Endothelial cell of umbilical vein (primary cell): ENCODE measurements around the gene SETD2. TPM values are rescaled to one million over a fixed set of nuclear protein-coding genes. Genes with fewer than 3 reads are reported as not detected.
"Not testable (repeated sequence)": the region's sequence is repeated elsewhere in the genome, so short reads cannot be mapped to it uniquely, and the experiment has no call there.

Experiments used
- BruUV-seq: library from RNA; stranded (reverse); fragments of 400-500 nt; replicated peaks from 2 replicates; lab custom pipeline; 2021; lab: Mats Ljungman, UMichigan
- CTCF ChIA-PET: fragments of 300-600, 350-600 bp; sonication (Branson Sonifier 250); formaldehyde crosslinking; loops from one replicate; lab custom pipeline; 2021; ENCODE audit warnings: antibody characterized with exemption, inconsistent platforms; lab: Charles Lee
- POLR2A ChIA-PET: fragments of 300-600, 350-600 bp; sonication (Branson Sonifier 250); formaldehyde crosslinking; loops from one replicate; lab custom pipeline; 2021; ENCODE audit warnings: antibody characterized with exemption, inconsistent platforms; lab: Charles Lee
- DNase-seq: peaks from one replicate; pipeline ENCODE4 v3.0.0-alpha.2; 2011; ENCODE audit warnings: low read depth, low spot score
- FAIRE-seq: peaks from 2 replicates; lab custom pipeline; 2011; peaks lifted over from hg19 to GRCh38; lab: Jason Lieb, UNC
- H2AFZ ChIP-seq: 2 replicates; pipeline ENCODE4 v1.6.0; 2012; ENCODE audit warnings: low read depth, low read length, control low read depth, inconsistent platforms
- H3K27ac ChIP-seq: 2 replicates; pipeline ENCODE4 v1.5.1; 2011; ENCODE audit warnings: low read depth, mild to moderate bottlenecking, control low read depth, low read length, moderate library complexity; ENCODE audit not compliant: insufficient read depth
- H3K27me3 ChIP-seq, 2 experiments: 2 replicates each; pipeline versions ENCODE4 v1.6.0 to v1.6.1; 2011; ENCODE audit warnings: low read length in 2 of 2, mixed read lengths in 1 of 2; ENCODE audit not compliant: control insufficient read depth in 2 of 2, insufficient read depth in 2 of 2
- H3K36me3 ChIP-seq, 2 experiments: 2 replicates in 1 of 2; 3 replicates in 1 of 2; pipeline ENCODE4 v1.5.1; 2011; ENCODE audit warnings: low read length in 2 of 2, mild to moderate bottlenecking in 1 of 2, moderate library complexity in 1 of 2; ENCODE audit not compliant: control insufficient read depth in 2 of 2, insufficient read depth in 2 of 2; ENCODE audit errors: extremely low read depth in 1 of 2
- H3K4me1 ChIP-seq: 3 replicates; pipeline ENCODE4 v1.5.1; 2011; ENCODE audit warnings: mild to moderate bottlenecking, low read length; ENCODE audit not compliant: control insufficient read depth, insufficient read depth; ENCODE audit errors: extremely low read depth
- H3K4me2 ChIP-seq: 2 replicates; pipeline ENCODE4 v1.6.1; 2011; ENCODE audit warnings: low read length, control low read depth, mixed read lengths; ENCODE audit not compliant: insufficient read depth
- H3K4me3 ChIP-seq, 3 experiments: fragments of 200-600 bp in 1 of 3; sonication (generic), shearing (Covaris generic) in 1 of 3; replicated peaks in 1 of 3; 2 replicates each; pipeline ENCODE4 v1.5.1; 2011 to 2016; ENCODE audit warnings: control low read depth in 3 of 3, low read length in 3 of 3, mild to moderate bottlenecking in 2 of 3, inconsistent platforms in 1 of 3, low read depth in 1 of 3, moderate library complexity in 1 of 3; ENCODE audit not compliant: insufficient read depth in 1 of 3
- H3K79me2 ChIP-seq: 2 replicates; pipeline ENCODE4 v1.6.0; 2012; ENCODE audit warnings: low read length, inconsistent platforms; ENCODE audit not compliant: control insufficient read depth, insufficient read depth
- H3K9ac ChIP-seq: replicated peaks from 2 replicates; pipeline ENCODE3; 2011; ENCODE audit warnings: low read length, control low read depth; ENCODE audit not compliant: insufficient read depth; ENCODE audit errors: extremely low read depth
- H3K9me1 ChIP-seq: replicated peaks from 3 replicates; pipeline ENCODE4 v1.6.0; 2011; ENCODE audit warnings: mild to moderate bottlenecking, low read length; ENCODE audit not compliant: control insufficient read depth, insufficient read depth; ENCODE audit errors: extremely low read depth
- H3K9me3 ChIP-seq: replicated peaks from 2 replicates; pipeline ENCODE4 v1.5.1; 2012; ENCODE audit warnings: low read length, inconsistent platforms; ENCODE audit not compliant: control insufficient read depth, insufficient read depth
- H4K20me1 ChIP-seq: replicated peaks from 2 replicates; pipeline ENCODE3; 2011; ENCODE audit warnings: mild to moderate bottlenecking, low read length; ENCODE audit not compliant: control insufficient read depth, insufficient read depth; ENCODE audit errors: extremely low read depth
- EZH2 ChIP-seq: IDR thresholded peaks from 2 replicates; pipeline ENCODE4 v1.6.1; 2012; ENCODE audit warnings: borderline replicate concordance, low read depth, mild to moderate bottlenecking, moderate library complexity, low read length, inconsistent platforms; ENCODE audit not compliant: severe bottlenecking
- FOS ChIP-seq: IDR thresholded peaks from 2 replicates; pipeline ENCODE4 v1.6.1; 2011; ENCODE audit warnings: mild to moderate bottlenecking, low read length, moderate library complexity, borderline replicate concordance; ENCODE audit not compliant: insufficient read depth
- GATA2 ChIP-seq: IDR thresholded peaks from 2 replicates; pipeline ENCODE4 v1.7.0; 2011; ENCODE audit warnings: low read depth, mild to moderate bottlenecking, moderate library complexity, mixed read lengths, low read length; ENCODE audit not compliant: insufficient read length, insufficient read depth
- JUN ChIP-seq: IDR thresholded peaks from 2 replicates; pipeline ENCODE4 v1.6.1; 2011; ENCODE audit warnings: borderline replicate concordance, low read depth; ENCODE audit not compliant: insufficient read length, insufficient read depth
- MYC ChIP-seq: IDR thresholded peaks from one replicate; pipeline ENCODE4 v1.6.1; 2011; ENCODE audit warnings: mild to moderate bottlenecking, low read depth, low read length
- POLR2A ChIP-seq: IDR thresholded peaks from 2 replicates; pipeline ENCODE4 v1.6.1; 2012; ENCODE audit warnings: low read depth, mild to moderate bottlenecking, control low read depth, low read length
- POLR2AphosphoS5 ChIP-seq: IDR thresholded peaks from 2 replicates; pipeline ENCODE4 v1.6.1; 2012; ENCODE audit warnings: low read depth, mild to moderate bottlenecking, control low read depth, low read length, moderate library complexity; ENCODE audit not compliant: insufficient read depth
- dilution Hi-C: fragments of 300-500 bp; cut with MboI; formaldehyde crosslinking; loops from one replicate; pipeline ENCODE4 v1.15.0; 2019; ENCODE audit warnings: low sequenced_read_pairs; ENCODE audit not compliant: extremely low pct_ligation_motif_present
- intact Hi-C: fragments of 100-400 bp; cut with micrococcal nuclease; formaldehyde crosslinking; loops from one replicate; pipeline ENCODE4 v1.10.0; 2022
- polyA plus RNA-seq, 4 experiments: library from polyadenylated mRNA; depleted of rRNA in 3 of 4; stranded (reverse) in 3 of 4; unstranded in 1 of 4; fragments of >200 nt; gene quantifications; 2 replicates each; pipeline versions ENCODE4 v1.2.1 to v1.2.3, GENCODE V29; 2011 to 2012; ENCODE audit warnings: missing spikeins in 1 of 4
- total RNA-seq: library from RNA; stranded (reverse); gene quantifications from 2 replicates; pipeline ENCODE4 v1.2.3, GENCODE V29; 2021
- TF ChIP-seq, protein P1 (sequence below), 2 donors: IDR thresholded peaks; 1 replicate in 1 of 2; 2 replicates in 1 of 2; pipeline ENCODE4 v1.5.1; 2011; ENCODE audit warnings: low read length in 2 of 2, mild to moderate bottlenecking in 2 of 2, moderate library complexity in 2 of 2, control low read depth in 1 of 2, inconsistent platforms in 1 of 2, low read depth in 1 of 2; ENCODE audit not compliant: insufficient read depth in 1 of 2; ENCODE audit errors: extremely low read depth in 1 of 2
- TF ChIP-seq, protein P2 (sequence below): IDR thresholded peaks from 2 replicates; pipeline ENCODE4 v1.6.1; 2011; ENCODE audit not compliant: insufficient read depth, insufficient read length

The SETD2 gene
- total and polyA plus RNA-seq, 2 donors (not counting 3 experiments of a cell fraction or from before 2014, with no cell fraction given): 13.7 to 41.4 TPM

DNA sequence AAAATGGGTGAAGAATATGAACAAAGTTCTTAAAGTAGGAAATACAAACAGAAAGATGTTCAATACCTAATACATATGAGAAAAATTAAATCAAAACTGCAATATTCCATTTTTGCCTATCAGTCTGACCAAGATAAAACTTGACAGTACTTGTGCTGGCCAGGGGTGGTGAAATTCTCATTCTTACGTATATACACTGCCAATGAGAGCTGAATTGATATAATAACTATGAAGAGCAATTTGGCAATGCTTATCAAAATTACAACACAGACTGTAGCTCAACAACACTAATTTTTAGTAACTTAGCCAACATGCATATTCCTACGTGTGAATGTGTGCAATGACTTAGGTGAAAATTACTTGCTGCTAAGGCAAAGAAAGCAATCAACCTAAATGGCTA is 90.2 kb downstream of the SETD2 start:
- H3K9ac ChIP-seq: no peak overlapping the region
- H3K9me1 ChIP-seq: no peaks in the 10 kb centered on the region
- H3K79me2 ChIP-seq: peaks cover 21% of the 10 kb centered on the region
- no peaks in the 10 kb centered on the region for H3K36me3 ChIP-seq
- ChIA-PET POLR2A (no interaction called here), CTCF (interaction anchor here (0.9 to 1.1 kb wide), 2 partner anchors 22 kb away, joined by 3 to 5 read pairs; no protein-coding TSS in a partner anchor)
- H4K20me1 ChIP-seq: no peaks in the 10 kb centered on the region
- no peak overlapping the region for H2AFZ ChIP-seq
- dilution Hi-C loops (no loop called here), intact Hi-C loops (no loop called here)
- no peak overlapping the region for H3K4me2 ChIP-seq
- DNase-seq: no peak
- no peak for TF ChIP-seq EZH2
- FAIRE-seq: no peak
- H3K27ac ChIP-seq: no peak overlapping the region
- H3K4me3 ChIP-seq: no peak overlapping the region
- BruUV-seq: no TSS peak
- H3K9me3 ChIP-seq: no peaks in the 10 kb centered on the region
- peaks cover 11% of the 10 kb centered on the region for H3K4me1 ChIP-seq
- H3K27me3 ChIP-seq: no peaks in the 10 kb centered on the region

DNA sequence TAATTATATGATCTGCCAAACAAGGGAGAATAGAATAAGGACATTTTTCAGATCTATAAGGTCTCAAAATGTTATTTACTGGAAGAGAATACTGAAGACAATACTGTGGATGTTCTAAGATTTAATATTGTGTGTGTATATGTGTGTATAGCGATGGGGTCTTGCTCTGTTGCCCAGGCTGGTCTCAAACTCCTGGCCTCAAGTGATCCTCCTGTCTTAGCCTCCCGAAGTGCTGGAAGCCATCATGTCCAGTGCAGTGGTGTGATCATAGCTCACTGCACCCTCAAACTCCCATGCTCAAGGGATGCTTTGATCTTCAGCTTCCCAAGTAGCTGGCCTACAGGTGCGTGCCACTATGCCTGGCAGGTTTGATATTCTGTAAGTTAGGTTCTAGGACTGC is 93.1 kb downstream of the SETD2 start:
- Histone ChIP-seq H3K9me3 (no peaks in the 10 kb centered on the region), H3K36me3 (peaks cover 0 to 2% of the 10 kb centered on the region in 2 experiments), H3K27me3 (no peaks in the 10 kb centered on the region), H3K27ac (no peak overlapping the region), H3K4me2 (no peak overlapping the region), H3K4me3 (no peak overlapping the region), H3K9ac (no peak overlapping the region), H2AFZ (no peak overlapping the region), H4K20me1 (no peaks in the 10 kb centered on the region), H3K4me1 (peaks cover under 1% of the 10 kb centered on the region), H3K9me1 (no peaks in the 10 kb centered on the region), H3K79me2 (peaks cover 14% of the 10 kb centered on the region)
- no TSS peak for BruUV-seq
- ChIA-PET POLR2A (no interaction called here), CTCF (interaction anchor here (1.0 to 1.6 kb wide), 2 partner anchors 93 to 244 kb away, joined by 3 read pairs; partner anchors contain the start of gene SETD2)
- no peak for FAIRE-seq
- DNase-seq: no peak
- TF ChIP-seq MYC: no peak
- TF ChIP-seq, protein P1, sequence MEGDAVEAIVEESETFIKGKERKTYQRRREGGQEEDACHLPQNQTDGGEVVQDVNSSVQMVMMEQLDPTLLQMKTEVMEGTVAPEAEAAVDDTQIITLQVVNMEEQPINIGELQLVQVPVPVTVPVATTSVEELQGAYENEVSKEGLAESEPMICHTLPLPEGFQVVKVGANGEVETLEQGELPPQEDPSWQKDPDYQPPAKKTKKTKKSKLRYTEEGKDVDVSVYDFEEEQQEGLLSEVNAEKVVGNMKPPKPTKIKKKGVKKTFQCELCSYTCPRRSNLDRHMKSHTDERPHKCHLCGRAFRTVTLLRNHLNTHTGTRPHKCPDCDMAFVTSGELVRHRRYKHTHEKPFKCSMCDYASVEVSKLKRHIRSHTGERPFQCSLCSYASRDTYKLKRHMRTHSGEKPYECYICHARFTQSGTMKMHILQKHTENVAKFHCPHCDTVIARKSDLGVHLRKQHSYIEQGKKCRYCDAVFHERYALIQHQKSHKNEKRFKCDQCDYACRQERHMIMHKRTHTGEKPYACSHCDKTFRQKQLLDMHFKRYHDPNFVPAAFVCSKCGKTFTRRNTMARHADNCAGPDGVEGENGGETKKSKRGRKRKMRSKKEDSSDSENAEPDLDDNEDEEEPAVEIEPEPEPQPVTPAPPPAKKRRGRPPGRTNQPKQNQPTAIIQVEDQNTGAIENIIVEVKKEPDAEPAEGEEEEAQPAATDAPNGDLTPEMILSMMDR (IDR thresholded peaks at IDR 0.05; ENCODE audit: extremely low read depth in 1 of 2, insufficient read depth in 1 of 2, low read depth in 1 of 2, low read length in 2 of 2): no peak
- TF ChIP-seq, protein P2, sequence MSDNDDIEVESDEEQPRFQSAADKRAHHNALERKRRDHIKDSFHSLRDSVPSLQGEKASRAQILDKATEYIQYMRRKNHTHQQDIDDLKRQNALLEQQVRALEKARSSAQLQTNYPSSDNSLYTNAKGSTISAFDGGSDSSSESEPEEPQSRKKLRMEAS: no peak
- TF ChIP-seq FOS: no peak
- TF ChIP-seq GATA2: no peak
- no peak for TF ChIP-seq POLR2AphosphoS5
- TF ChIP-seq JUN: no peak
- no peak for TF ChIP-seq POLR2A
- TF ChIP-seq EZH2: no peak
- dilution Hi-C loops (no loop called here), intact Hi-C loops (no loop called here)

DNA sequence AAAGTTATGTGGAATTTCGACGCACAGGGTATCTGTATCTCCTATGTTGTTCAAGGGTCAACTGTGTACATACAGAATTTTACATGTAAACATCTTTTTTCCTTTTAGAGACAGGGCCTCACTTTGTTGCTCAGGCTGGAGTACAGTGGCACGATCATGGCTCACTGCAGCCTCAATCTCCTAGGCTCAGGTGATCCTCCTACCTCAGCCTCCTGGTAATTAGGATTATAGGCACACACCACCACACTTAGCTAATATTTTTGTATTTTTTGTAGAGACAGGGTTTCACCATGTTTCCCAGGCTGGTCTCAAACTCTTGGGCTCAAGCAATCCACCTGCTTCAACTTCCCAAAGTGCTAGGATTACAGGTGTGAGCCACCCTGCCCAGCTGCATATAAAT is 97.7 kb downstream of the SETD2 start:
- H3K4me2 ChIP-seq, H3K9ac ChIP-seq, H2AFZ ChIP-seq, H3K27ac ChIP-seq, H3K9me3 ChIP-seq, CTCF ChIA-PET, BruUV-seq, H3K4me3 ChIP-seq, dilution Hi-C loops, H3K9me1 ChIP-seq, POLR2A ChIA-PET, H4K20me1 ChIP-seq, FAIRE-seq, H3K4me1 ChIP-seq, DNase-seq, H3K27me3 ChIP-seq, H3K36me3 ChIP-seq, intact Hi-C loops: not testable (repeated sequence)
- peaks cover 11% of the 10 kb centered on the region for H3K79me2 ChIP-seq
